B cell (primary cell): Measurements from ENCODE around the gene ENOPH1.

Experiments used
- EZH2 ChIP-seq: IDR thresholded peaks from 2 replicates; pipeline ENCODE4 v1.6.1; 2012; ENCODE audit warnings: borderline replicate concordance, low read depth, mild to moderate bottlenecking, moderate library complexity, low read length; ENCODE audit not compliant: insufficient read depth, poor library complexity, severe bottlenecking
- TF ChIP-seq, protein P1 (sequence below): fragments of 200-600 bp; IDR thresholded peaks from one replicate; pipeline ENCODE4 v1.8.0; 2022; ENCODE audit warnings: antibody characterized with exemption, mild to moderate bottlenecking

- TF ChIP-seq, protein P1, sequence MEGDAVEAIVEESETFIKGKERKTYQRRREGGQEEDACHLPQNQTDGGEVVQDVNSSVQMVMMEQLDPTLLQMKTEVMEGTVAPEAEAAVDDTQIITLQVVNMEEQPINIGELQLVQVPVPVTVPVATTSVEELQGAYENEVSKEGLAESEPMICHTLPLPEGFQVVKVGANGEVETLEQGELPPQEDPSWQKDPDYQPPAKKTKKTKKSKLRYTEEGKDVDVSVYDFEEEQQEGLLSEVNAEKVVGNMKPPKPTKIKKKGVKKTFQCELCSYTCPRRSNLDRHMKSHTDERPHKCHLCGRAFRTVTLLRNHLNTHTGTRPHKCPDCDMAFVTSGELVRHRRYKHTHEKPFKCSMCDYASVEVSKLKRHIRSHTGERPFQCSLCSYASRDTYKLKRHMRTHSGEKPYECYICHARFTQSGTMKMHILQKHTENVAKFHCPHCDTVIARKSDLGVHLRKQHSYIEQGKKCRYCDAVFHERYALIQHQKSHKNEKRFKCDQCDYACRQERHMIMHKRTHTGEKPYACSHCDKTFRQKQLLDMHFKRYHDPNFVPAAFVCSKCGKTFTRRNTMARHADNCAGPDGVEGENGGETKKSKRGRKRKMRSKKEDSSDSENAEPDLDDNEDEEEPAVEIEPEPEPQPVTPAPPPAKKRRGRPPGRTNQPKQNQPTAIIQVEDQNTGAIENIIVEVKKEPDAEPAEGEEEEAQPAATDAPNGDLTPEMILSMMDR = no peak
- TF ChIP-seq EZH2 = no peak
Measured at GRCh38 chr4:82469791-82470345, 39.5 kb downstream of the ENOPH1 start.
